GM23338 (cell line): ENCODE results near the gene USP30. TPM values are rescaled to one million over a fixed set of nuclear protein-coding genes. Genes with fewer than 3 reads are reported as not detected.

ENCODE experiments used
- ATAC-seq: fragments of 200-7000 bp; cut with Tn5 transposase; 3 replicates; pipeline ENCODE4 v1.9.1; 2020
- DNase-seq: peaks from one replicate; pipeline ENCODE4 v3.0.0-alpha.2; 2015; ENCODE audit warnings: low spot score
- H2AFZ ChIP-seq: fragments of 200-600 bp; sonication (generic); 2 replicates; pipeline ENCODE4 v1.8.0; 2016; ENCODE audit warnings: antibody characterized with exemption, mild to moderate bottlenecking, moderate library complexity
- H3F3A ChIP-seq: fragments of 200-600 bp; sonication (generic); replicated peaks from 2 replicates; pipeline ENCODE4 v1.8.0; 2017; ENCODE audit warnings: antibody characterized with exemption, mixed run types, low read depth
- H3K27ac ChIP-seq: fragments of 200-600 bp; sonication (generic); 2 replicates; pipeline ENCODE4 v1.6.1; 2016; ENCODE audit warnings: low read depth
- H3K27me3 ChIP-seq: fragments of 200-600 bp; sonication (generic); 2 replicates; pipeline ENCODE4 v1.8.0; 2016; ENCODE audit warnings: mild to moderate bottlenecking, mixed run types, moderate library complexity; ENCODE audit not compliant: insufficient read depth
- H3K36me3 ChIP-seq: fragments of 200-600 bp; sonication (generic); 2 replicates; pipeline ENCODE4 v1.8.0; 2016; ENCODE audit warnings: mild to moderate bottlenecking; ENCODE audit not compliant: insufficient read depth
- H3K4me1 ChIP-seq: fragments of 200-600 bp; sonication (generic); 2 replicates; pipeline ENCODE4 v1.8.0; 2016; ENCODE audit warnings: mild to moderate bottlenecking, moderate library complexity; ENCODE audit not compliant: insufficient read depth
- H3K4me2 ChIP-seq: fragments of 200-600 bp; sonication (generic); 2 replicates; pipeline ENCODE4 v1.7.1; 2017; ENCODE audit warnings: mixed run types
- H3K4me3 ChIP-seq: fragments of 200-600 bp; sonication (generic); 2 replicates; pipeline ENCODE4 v1.6.1; 2016; ENCODE audit warnings: mixed run types
- H3K79me2 ChIP-seq: fragments of 200-600 bp; sonication (generic); replicated peaks from 2 replicates; pipeline ENCODE4 v1.8.0; 2017; ENCODE audit warnings: mild to moderate bottlenecking; ENCODE audit not compliant: insufficient read depth
- H3K9me2 ChIP-seq: fragments of 200-600 bp; sonication (generic); 2 replicates; pipeline ENCODE4 v1.8.0; 2017; ENCODE audit not compliant: insufficient read depth
- H4K20me1 ChIP-seq: fragments of 200-600 bp; sonication (generic); replicated peaks from 2 replicates; pipeline ENCODE4 v1.8.0; 2017; ENCODE audit warnings: mild to moderate bottlenecking; ENCODE audit not compliant: insufficient read depth
- H3K27ac Mint-ChIP-seq: 2 replicates; pipeline ENCODE4 v1.8.0; 2020; ENCODE audit warnings: inconsistent platforms, mild to moderate bottlenecking, moderate library complexity, mixed read lengths
- H3K27me3 Mint-ChIP-seq: 3 replicates; pipeline ENCODE4 v1.8.0; 2022; ENCODE audit warnings: low read depth, mild to moderate bottlenecking, moderate library complexity, mixed read lengths, inconsistent platforms; ENCODE audit not compliant: insufficient read depth, poor library complexity
- H3K36me3 Mint-ChIP-seq: 3 replicates; pipeline ENCODE4 v1.8.0; 2021; ENCODE audit warnings: low read depth, mild to moderate bottlenecking, inconsistent platforms, moderate library complexity, mixed read lengths
- H3K4me1 Mint-ChIP-seq: 3 replicates; pipeline ENCODE4 v1.8.0; 2020; ENCODE audit warnings: mild to moderate bottlenecking, inconsistent platforms, mixed read lengths
- H3K4me3 Mint-ChIP-seq: 3 replicates; pipeline ENCODE4 v1.8.0; 2021; ENCODE audit warnings: moderate library complexity, mild to moderate bottlenecking, inconsistent platforms, mixed read lengths
- H3K9me3 Mint-ChIP-seq: 3 replicates; pipeline ENCODE4 v1.8.0; 2020; ENCODE audit warnings: moderate library complexity, mild to moderate bottlenecking, inconsistent platforms, mixed read lengths
- CREB1 ChIP-seq: fragments of 250-450 bp; sonication (Bioruptor Pico); IDR thresholded peaks from 2 replicates; pipeline ENCODE4 v1.5.0; 2020; ENCODE audit warnings: low read depth, mild to moderate bottlenecking, moderate library complexity
- EZH2 ChIP-seq: fragments of 200-600 bp; sonication (generic); IDR thresholded peaks from one replicate; pipeline ENCODE4 v1.8.0; 2017; ENCODE audit warnings: antibody characterized with exemption, mild to moderate bottlenecking, low read depth; ENCODE audit not compliant: unreplicated experiment
- EZH2phosphoT487 ChIP-seq: fragments of 200-600 bp; sonication (generic); IDR thresholded peaks from one replicate; pipeline ENCODE4 v1.8.1; 2018; ENCODE audit warnings: antibody characterized with exemption; ENCODE audit not compliant: unreplicated experiment
- JUNB ChIP-seq: IDR thresholded peaks from one replicate; pipeline ENCODE4 v1.6.1; 2016; ENCODE audit warnings: antibody characterized with exemption; ENCODE audit not compliant: unreplicated experiment
- NANOG ChIP-seq: IDR thresholded peaks from 2 replicates; pipeline ENCODE4 v1.6.1; 2016; ENCODE audit warnings: antibody characterized with exemption, borderline replicate concordance
- POLR2AphosphoS5 ChIP-seq: IDR thresholded peaks from 2 replicates; pipeline ENCODE4 v1.6.1; 2016; ENCODE audit warnings: antibody characterized with exemption, low read depth
- STAT1 ChIP-seq: IDR thresholded peaks from one replicate; pipeline ENCODE4 v1.6.1; 2016; ENCODE audit warnings: antibody characterized with exemption; ENCODE audit not compliant: unreplicated experiment
- ZNF114 ChIP-seq: fragments of 250-450 bp; sonication (Bioruptor Pico); IDR thresholded peaks from 2 replicates; pipeline ENCODE4 v1.5.0; 2020; ENCODE audit warnings: mild to moderate bottlenecking, moderate library complexity
- ZNF331 ChIP-seq: fragments of 250-450 bp; sonication (Bioruptor Pico); IDR thresholded peaks from 2 replicates; pipeline ENCODE4 v1.5.0; 2020; ENCODE audit warnings: low read depth, mild to moderate bottlenecking, moderate library complexity
- polyA plus RNA-seq: library from polyadenylated mRNA; unstranded; fragments of >200 nt; fragmentation: Nextera tagmentation; extraction: Ambion mirVana; gene quantifications from 2 replicates; pipeline ENCODE4 v1.2.1, GENCODE V29; 2016
- total RNA-seq: library from RNA; depleted of rRNA; stranded (reverse); fragments of >200 nt; shearing (Covaris generic); gene quantifications from 2 replicates; pipeline ENCODE4 v1.2.3, GENCODE V29; 2014
- TF ChIP-seq, protein P1 (sequence below): fragments of 250-450 bp; sonication (Bioruptor Pico); IDR thresholded peaks from 2 replicates; pipeline ENCODE4 v1.5.0; 2020; ENCODE audit warnings: mild to moderate bottlenecking, moderate library complexity
- TF ChIP-seq, protein P2 (sequence below): IDR thresholded peaks from one replicate; pipeline ENCODE4 v1.6.1; 2018; ENCODE audit warnings: antibody characterized with exemption; ENCODE audit not compliant: unreplicated experiment
- TF ChIP-seq, protein P3 (sequence below): IDR thresholded peaks from 2 replicates; pipeline ENCODE4 v1.6.1; 2016; ENCODE audit warnings: antibody characterized with exemption
- TF ChIP-seq, protein P4 (sequence below), 2 experiments: fragments of 200-600 bp in 1 of 2; sonication (generic) in 1 of 2; conservative IDR thresholded peaks; 2 replicates each; pipeline versions ENCODE4 v1.5.1 to v1.6.1; 2016 to 2017; ENCODE audit warnings: antibody characterized with exemption in 2 of 2, low read depth in 2 of 2, mild to moderate bottlenecking in 2 of 2, moderate library complexity in 1 of 2

The USP30 gene
- total and polyA plus RNA-seq, 2 experiments from 2014 or later: 2.9 to 6.1 TPM

DNA sequence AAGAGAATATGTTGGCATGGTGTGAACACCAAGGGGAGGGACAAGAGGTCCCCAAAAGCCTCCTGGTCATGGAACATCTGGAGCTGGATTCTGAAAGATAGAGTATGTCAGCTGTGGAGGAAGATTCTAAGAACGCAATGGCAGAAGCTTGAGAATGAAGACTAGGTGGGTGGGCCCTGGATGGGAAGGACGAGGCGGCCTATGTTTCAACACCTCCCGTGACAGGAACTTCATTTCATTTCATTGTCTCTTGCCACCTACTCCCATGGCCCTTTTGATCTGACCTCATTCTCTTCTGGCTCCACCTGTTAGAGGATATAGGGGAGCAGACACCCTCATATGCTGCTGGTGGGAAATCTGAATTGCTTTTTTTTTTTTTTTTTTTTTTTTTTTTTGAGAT, 48.4 kb downstream of the USP30 start:
- ATAC-seq: no peak
- peaks cover 74% of the 10 kb centered on the region for H3K36me3 Mint-ChIP-seq
- peaks cover 4% of the 10 kb centered on the region; the same call in 1 of the 2 replicates for H3K4me1 ChIP-seq
- H3K4me1 Mint-ChIP-seq: peaks cover 12% of the 10 kb centered on the region
- H2AFZ ChIP-seq: no peak overlapping the region
- H3K4me3 Mint-ChIP-seq: no peak overlapping the region
- DNase-seq: no peak
- H3K27me3 Mint-ChIP-seq: peaks cover 8% of the 10 kb centered on the region
- no peaks in the 10 kb centered on the region for H3K9me3 Mint-ChIP-seq
- peaks cover 29% of the 10 kb centered on the region for H3K79me2 ChIP-seq
- no peak overlapping the region for H3K4me3 ChIP-seq
- peaks cover 42% of the 10 kb centered on the region for H4K20me1 ChIP-seq
- TF ChIP-seq EZH2phosphoT487 (no peak), POLR2AphosphoS5 (no peak), NANOG (no peak), STAT1 (no peak), CREB1 (CRISPR knock-in tag) (no peak), JUNB (no peak), EZH2 (no peak), ZNF114 (CRISPR knock-in tag) (no peak), ZNF331 (CRISPR knock-in tag) (no peak)
- TF ChIP-seq, protein P1, sequence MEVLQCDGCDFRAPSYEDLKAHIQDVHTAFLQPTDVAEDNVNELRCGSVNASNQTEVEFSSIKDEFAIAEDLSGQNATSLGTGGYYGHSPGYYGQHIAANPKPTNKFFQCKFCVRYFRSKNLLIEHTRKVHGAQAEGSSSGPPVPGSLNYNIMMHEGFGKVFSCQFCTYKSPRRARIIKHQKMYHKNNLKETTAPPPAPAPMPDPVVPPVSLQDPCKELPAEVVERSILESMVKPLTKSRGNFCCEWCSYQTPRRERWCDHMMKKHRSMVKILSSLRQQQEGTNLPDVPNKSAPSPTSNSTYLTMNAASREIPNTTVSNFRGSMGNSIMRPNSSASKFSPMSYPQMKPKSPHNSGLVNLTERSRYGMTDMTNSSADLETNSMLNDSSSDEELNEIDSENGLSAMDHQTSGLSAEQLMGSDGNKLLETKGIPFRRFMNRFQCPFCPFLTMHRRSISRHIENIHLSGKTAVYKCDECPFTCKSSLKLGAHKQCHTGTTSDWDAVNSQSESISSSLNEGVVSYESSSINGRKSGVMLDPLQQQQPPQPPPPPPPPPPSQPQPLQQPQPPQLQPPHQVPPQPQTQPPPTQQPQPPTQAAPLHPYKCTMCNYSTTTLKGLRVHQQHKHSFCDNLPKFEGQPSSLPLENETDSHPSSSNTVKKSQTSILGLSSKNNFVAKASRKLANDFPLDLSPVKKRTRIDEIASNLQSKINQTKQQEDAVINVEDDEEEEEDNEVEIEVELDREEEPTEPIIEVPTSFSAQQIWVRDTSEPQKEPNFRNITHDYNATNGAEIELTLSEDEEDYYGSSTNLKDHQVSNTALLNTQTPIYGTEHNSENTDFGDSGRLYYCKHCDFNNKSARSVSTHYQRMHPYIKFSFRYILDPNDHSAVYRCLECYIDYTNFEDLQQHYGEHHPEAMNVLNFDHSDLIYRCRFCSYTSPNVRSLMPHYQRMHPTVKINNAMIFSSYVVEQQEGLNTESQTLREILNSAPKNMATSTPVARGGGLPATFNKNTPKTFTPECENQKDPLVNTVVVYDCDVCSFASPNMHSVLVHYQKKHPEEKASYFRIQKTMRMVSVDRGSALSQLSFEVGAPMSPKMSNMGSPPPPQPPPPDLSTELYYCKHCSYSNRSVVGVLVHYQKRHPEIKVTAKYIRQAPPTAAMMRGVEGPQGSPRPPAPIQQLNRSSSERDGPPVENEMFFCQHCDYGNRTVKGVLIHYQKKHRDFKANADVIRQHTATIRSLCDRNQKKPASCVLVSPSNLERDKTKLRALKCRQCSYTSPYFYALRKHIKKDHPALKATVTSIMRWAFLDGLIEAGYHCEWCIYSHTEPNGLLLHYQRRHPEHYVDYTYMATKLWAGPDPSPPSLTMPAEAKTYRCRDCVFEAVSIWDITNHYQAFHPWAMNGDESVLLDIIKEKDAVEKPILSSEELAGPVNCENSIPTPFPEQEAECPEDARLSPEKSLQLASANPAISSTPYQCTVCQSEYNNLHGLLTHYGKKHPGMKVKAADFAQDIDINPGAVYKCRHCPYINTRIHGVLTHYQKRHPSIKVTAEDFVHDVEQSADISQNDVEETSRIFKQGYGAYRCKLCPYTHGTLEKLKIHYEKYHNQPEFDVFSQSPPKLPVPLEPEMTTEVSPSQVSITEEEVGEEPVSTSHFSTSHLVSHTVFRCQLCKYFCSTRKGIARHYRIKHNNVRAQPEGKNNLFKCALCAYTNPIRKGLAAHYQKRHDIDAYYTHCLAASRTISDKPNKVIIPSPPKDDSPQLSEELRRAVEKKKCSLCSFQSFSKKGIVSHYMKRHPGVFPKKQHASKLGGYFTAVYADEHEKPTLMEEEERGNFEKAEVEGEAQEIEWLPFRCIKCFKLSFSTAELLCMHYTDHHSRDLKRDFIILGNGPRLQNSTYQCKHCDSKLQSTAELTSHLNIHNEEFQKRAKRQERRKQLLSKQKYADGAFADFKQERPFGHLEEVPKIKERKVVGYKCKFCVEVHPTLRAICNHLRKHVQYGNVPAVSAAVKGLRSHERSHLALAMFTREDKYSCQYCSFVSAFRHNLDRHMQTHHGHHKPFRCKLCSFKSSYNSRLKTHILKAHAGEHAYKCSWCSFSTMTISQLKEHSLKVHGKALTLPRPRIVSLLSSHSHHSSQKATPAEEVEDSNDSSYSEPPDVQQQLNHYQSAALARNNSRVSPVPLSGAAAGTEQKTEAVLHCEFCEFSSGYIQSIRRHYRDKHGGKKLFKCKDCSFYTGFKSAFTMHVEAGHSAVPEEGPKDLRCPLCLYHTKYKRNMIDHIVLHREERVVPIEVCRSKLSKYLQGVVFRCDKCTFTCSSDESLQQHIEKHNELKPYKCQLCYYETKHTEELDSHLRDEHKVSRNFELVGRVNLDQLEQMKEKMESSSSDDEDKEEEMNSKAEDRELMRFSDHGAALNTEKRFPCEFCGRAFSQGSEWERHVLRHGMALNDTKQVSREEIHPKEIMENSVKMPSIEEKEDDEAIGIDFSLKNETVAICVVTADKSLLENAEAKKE: no peak
- TF ChIP-seq, protein P2, sequence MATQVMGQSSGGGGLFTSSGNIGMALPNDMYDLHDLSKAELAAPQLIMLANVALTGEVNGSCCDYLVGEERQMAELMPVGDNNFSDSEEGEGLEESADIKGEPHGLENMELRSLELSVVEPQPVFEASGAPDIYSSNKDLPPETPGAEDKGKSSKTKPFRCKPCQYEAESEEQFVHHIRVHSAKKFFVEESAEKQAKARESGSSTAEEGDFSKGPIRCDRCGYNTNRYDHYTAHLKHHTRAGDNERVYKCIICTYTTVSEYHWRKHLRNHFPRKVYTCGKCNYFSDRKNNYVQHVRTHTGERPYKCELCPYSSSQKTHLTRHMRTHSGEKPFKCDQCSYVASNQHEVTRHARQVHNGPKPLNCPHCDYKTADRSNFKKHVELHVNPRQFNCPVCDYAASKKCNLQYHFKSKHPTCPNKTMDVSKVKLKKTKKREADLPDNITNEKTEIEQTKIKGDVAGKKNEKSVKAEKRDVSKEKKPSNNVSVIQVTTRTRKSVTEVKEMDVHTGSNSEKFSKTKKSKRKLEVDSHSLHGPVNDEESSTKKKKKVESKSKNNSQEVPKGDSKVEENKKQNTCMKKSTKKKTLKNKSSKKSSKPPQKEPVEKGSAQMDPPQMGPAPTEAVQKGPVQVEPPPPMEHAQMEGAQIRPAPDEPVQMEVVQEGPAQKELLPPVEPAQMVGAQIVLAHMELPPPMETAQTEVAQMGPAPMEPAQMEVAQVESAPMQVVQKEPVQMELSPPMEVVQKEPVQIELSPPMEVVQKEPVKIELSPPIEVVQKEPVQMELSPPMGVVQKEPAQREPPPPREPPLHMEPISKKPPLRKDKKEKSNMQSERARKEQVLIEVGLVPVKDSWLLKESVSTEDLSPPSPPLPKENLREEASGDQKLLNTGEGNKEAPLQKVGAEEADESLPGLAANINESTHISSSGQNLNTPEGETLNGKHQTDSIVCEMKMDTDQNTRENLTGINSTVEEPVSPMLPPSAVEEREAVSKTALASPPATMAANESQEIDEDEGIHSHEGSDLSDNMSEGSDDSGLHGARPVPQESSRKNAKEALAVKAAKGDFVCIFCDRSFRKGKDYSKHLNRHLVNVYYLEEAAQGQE: no peak
- TF ChIP-seq, protein P3, sequence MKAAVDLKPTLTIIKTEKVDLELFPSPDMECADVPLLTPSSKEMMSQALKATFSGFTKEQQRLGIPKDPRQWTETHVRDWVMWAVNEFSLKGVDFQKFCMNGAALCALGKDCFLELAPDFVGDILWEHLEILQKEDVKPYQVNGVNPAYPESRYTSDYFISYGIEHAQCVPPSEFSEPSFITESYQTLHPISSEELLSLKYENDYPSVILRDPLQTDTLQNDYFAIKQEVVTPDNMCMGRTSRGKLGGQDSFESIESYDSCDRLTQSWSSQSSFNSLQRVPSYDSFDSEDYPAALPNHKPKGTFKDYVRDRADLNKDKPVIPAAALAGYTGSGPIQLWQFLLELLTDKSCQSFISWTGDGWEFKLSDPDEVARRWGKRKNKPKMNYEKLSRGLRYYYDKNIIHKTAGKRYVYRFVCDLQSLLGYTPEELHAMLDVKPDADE: no peak
- TF ChIP-seq, protein P4, sequence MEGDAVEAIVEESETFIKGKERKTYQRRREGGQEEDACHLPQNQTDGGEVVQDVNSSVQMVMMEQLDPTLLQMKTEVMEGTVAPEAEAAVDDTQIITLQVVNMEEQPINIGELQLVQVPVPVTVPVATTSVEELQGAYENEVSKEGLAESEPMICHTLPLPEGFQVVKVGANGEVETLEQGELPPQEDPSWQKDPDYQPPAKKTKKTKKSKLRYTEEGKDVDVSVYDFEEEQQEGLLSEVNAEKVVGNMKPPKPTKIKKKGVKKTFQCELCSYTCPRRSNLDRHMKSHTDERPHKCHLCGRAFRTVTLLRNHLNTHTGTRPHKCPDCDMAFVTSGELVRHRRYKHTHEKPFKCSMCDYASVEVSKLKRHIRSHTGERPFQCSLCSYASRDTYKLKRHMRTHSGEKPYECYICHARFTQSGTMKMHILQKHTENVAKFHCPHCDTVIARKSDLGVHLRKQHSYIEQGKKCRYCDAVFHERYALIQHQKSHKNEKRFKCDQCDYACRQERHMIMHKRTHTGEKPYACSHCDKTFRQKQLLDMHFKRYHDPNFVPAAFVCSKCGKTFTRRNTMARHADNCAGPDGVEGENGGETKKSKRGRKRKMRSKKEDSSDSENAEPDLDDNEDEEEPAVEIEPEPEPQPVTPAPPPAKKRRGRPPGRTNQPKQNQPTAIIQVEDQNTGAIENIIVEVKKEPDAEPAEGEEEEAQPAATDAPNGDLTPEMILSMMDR (conservative IDR thresholded peaks at IDR 0.05; ENCODE audit: low read depth in 2 of 2): no peak
- H3K27ac Mint-ChIP-seq: no peak overlapping the region
- no peaks in the 10 kb centered on the region for H3K9me2 ChIP-seq
- H3F3A ChIP-seq: no peaks in the 10 kb centered on the region
- H3K27ac ChIP-seq: no peak overlapping the region
- no peak overlapping the region for H3K4me2 ChIP-seq
- H3K27me3 ChIP-seq: no peaks in the 10 kb centered on the region
- H3K36me3 ChIP-seq: peaks cover 59% of the 10 kb centered on the region
